ENCODE measurements around the gene ERC2. TPM values are rescaled to one million over a fixed set of nuclear protein-coding genes. Genes with fewer than 3 reads are reported as not detected.

ERC2 gene
- polyA plus RNA-seq, 3 donors, result not detected

GRCh38 chr3:56136514-56136913 lies 331.8 kb downstream of the ERC2 start:
- no peak overlapping the region for H3K4me2 ChIP-seq (replicated peaks; ENCODE audit: extremely low read depth, low read length, poor library complexity, severe bottlenecking)
- H4K20me1 ChIP-seq (ENCODE audit: insufficient read depth, low read length), result no peaks in the 10 kb centered on the region
- Mint-ChIP-seq H3K4me1 (no peaks in the 10 kb centered on the region), H3K36me3 (no peaks in the 10 kb centered on the region), H3K4me3 (no peak overlapping the region), H3K27ac (no peak overlapping the region), H3K9me3 (peaks cover 0 to 2% (median 0%) of the 10 kb centered on the region in 7 donors), H3K27me3 (ENCODE audit: low read depth in 3 of 3) (peaks cover 3 to 8% (median 6%) of the 10 kb centered on the region in 3 donors)
- H3K4me1 ChIP-seq (ENCODE audit: control insufficient read depth in 1 of 2, insufficient read depth in 2 of 2, low read length in 2 of 2), result no peaks in the 10 kb centered on the region
- WGBS (ENCODE audit: insufficient coverage), result 100% methylated on average over 1 of the region's 2 CpGs
- no peak overlapping the region for H2AFZ ChIP-seq (ENCODE audit: insufficient read depth, low read depth, low read length, poor library complexity, severe bottlenecking)
- H3K27ac ChIP-seq (ENCODE audit: low read depth in 1 of 2, low read length in 2 of 2), result no peak overlapping the region
- intact Hi-C loops (cut with micrococcal nuclease), result no loop called here
- no peaks in the 10 kb centered on the region for H3K79me2 ChIP-seq (ENCODE audit: insufficient read depth, low read length)
- peaks cover 0 to 2% of the 10 kb centered on the region in 2 donors for H3K27me3 ChIP-seq (ENCODE audit: control insufficient read depth in 2 of 2, insufficient read depth in 2 of 2, low read length in 2 of 2)
- H3K9me3 ChIP-seq (replicated peaks in 1 of 2; ENCODE audit: control insufficient read depth in 1 of 2, insufficient read depth in 1 of 2, low read length in 2 of 2), result no peaks in the 10 kb centered on the region
- no peak overlapping the region for H3K9ac ChIP-seq (ENCODE audit: insufficient read depth, low read length, poor library complexity, severe bottlenecking)
- no peaks in the 10 kb centered on the region for H3K36me3 ChIP-seq (replicated peaks in 1 of 2; ENCODE audit: control insufficient read depth in 1 of 2, insufficient read depth in 2 of 2, low read length in 2 of 2)
- TF ChIP-seq CTCF (IDR thresholded peaks at IDR 0.05), result no peak
- no peak overlapping the region for H3K4me3 ChIP-seq (replicated peaks in 1 of 3; ENCODE audit: low read depth in 2 of 3, low read length in 3 of 3)
- no peak for DNase-seq

- Histone ChIP-seq H3K36me3 (replicated peaks in 1 of 2; ENCODE audit: control insufficient read depth in 1 of 2, insufficient read depth in 2 of 2, low read length in 2 of 2) (no peaks in the 10 kb centered on the region), H3K4me2 (replicated peaks; ENCODE audit: extremely low read depth, low read length, poor library complexity, severe bottlenecking) (no peak overlapping the region), H3K9me3 (replicated peaks in 1 of 2; ENCODE audit: control insufficient read depth in 1 of 2, insufficient read depth in 1 of 2, low read length in 2 of 2) (no peaks in the 10 kb centered on the region), H3K27ac (ENCODE audit: low read depth in 1 of 2, low read length in 2 of 2) (no peak overlapping the region), H3K27me3 (ENCODE audit: control insufficient read depth in 2 of 2, insufficient read depth in 2 of 2, low read length in 2 of 2) (peaks cover 0 to 2% of the 10 kb centered on the region in 2 donors), H3K79me2 (ENCODE audit: insufficient read depth, low read length) (no peaks in the 10 kb centered on the region), H4K20me1 (ENCODE audit: insufficient read depth, low read length) (no peaks in the 10 kb centered on the region), H3K4me3 (replicated peaks in 1 of 3; ENCODE audit: low read depth in 2 of 3, low read length in 3 of 3) (no peak overlapping the region), H3K9ac (ENCODE audit: insufficient read depth, low read length, poor library complexity, severe bottlenecking) (no peak overlapping the region), H2AFZ (ENCODE audit: insufficient read depth, low read depth, low read length, poor library complexity, severe bottlenecking) (no peak overlapping the region), H3K4me1 (ENCODE audit: control insufficient read depth in 1 of 2, insufficient read depth in 2 of 2, low read length in 2 of 2) (no peaks in the 10 kb centered on the region)
- 95% methylated on average over 2 of the region's 4 CpGs for WGBS (ENCODE audit: insufficient coverage)
- peaks cover 0 to 2% (median 0%) of the 10 kb centered on the region in 7 donors for H3K9me3 Mint-ChIP-seq
- intact Hi-C loops (cut with micrococcal nuclease), result no loop called here
- no peak overlapping the region for H3K27ac Mint-ChIP-seq
- no peak for TF ChIP-seq CTCF (IDR thresholded peaks at IDR 0.05)
- no peaks in the 10 kb centered on the region for H3K36me3 Mint-ChIP-seq
- DNase-seq, result no peak
- no peaks in the 10 kb centered on the region for H3K4me1 Mint-ChIP-seq
- peaks cover 3 to 9% (median 6%) of the 10 kb centered on the region in 3 donors for H3K27me3 Mint-ChIP-seq (ENCODE audit: low read depth in 3 of 3)
- H3K4me3 Mint-ChIP-seq, result no peak overlapping the region
These were observed 332.3 kb downstream of the ERC2 start for GRCh38 chr3:56135941-56136340.

Data from CD14-positive monocyte (primary cell).